GM21367 (cell line): Measurements from ENCODE around the gene CNIH4.
"Not testable (repeated sequence)": the region's sequence is repeated elsewhere in the genome, so short reads cannot be mapped to it uniquely, and the experiment has no call there.

ENCODE experiments used
- ATAC-seq: cut with Tn5 transposase; IDR thresholded peaks from one replicate; pipeline ENCODE4 v1.9.1; 2021; ENCODE audit not compliant: unreplicated experiment

The CNIH4 gene

DNA sequence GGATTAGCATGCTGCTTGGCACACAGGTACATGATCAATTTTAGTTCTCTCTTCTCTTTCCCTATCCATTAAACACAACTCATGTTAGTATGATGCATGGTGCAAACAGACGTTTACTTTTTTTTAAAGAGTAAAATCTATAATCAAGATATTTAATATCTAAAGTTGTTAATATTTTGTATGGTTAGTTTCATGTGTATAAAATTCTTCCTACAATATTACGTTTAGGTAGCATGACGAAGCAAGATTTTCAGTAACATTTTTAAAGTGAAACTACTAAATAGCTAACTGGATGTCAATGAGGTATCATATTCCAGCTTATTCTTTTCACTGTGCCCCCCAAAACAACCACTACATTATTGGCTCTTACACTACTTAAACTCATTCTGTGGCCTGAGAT lies 36.6 kb downstream of the CNIH4 start:
- ATAC-seq = no peak

DNA sequence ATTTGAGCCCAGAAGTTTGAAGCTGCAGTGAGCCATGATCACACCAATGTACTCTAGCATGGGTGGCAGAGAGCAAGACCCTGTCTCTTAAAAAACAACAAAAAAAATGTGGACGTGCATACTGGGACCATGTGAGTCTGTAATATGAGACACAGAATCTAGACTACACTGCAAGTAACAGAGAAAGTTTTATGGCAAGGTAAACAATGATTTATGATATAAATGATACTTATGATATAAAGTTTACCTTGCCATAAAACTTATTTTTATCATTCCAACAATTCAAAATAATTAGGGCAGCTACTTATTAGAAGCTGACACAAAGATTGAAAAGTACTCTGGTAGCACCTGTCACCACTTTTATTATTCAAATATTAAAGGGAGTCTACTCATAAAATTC lies 43.2 kb downstream of the CNIH4 start:
- no peak for ATAC-seq

DNA sequence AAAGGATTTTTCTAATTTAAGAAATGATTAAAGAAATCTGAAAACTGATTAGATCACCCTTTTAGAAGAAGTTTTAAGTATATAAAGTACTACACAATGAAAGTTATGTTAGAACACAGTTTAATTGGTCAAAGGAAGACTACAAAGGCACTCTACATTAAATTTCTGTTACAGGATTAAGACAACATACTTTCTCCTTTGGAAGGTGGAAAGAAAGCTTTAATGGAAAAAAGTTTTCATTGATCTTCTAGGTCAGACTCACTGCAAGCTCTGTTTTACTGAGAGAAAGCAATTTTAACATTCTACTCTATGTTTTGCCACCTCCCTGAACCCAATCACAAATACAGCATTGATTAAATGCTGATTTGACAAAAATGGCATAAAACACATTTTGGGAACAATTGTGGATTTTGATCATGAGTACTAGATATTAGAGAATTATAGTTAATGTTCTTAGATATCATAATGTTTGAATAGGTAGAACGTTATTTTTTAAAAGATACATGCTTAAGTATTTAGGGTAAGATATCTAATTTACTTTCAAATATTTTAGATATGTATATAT lies 45.9 kb downstream of the CNIH4 start:
- ATAC-seq = no peak

DNA sequence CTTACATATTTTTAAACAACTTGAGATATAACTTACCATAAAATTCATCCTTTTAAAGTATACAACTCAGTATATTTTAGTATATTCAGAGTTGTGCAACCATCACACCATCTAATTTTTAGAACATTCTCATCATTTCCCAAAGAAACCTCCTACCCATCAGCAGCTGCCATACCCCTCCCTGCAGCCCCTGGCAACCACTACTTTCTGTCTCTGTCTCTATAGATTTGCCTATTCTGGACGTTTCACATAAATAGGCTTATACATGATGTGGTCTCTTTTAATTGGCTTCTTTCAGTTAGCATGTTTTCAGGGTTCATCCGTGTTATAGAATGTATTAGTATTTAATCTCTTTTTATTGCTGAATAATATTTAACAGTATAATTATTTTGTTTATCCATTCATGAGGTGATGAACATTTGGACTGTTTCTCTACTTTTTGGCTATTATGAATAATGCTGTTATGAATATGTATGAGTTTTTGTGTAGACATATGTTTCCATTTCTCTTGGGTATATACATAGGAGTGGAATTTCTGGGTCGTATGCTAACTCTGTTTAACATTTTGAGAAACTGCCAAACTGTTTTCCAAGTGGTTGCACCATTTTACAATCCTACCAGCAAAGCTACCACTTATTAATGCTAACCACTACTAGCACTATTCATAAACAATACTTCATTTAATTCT lies 48.4 kb downstream of the CNIH4 start:
- ATAC-seq = no peak

DNA sequence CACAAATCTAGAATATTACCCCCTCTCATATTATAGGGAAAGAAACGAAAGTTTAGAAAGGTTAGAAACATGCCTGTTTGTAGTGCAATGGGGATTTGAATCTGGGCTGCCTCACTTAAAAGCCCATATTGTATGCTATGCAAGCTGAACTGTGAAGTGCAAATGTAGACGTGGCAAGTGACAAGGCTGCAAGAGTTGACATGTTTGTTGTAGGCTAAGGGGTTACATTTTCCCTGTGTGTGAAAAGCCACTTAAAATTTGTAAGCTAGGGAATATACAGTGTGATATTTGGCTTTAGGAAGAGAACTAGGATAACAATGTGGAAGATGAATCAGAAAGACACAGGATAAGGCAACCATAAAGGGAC lies 48.9 kb downstream of the CNIH4 start:
- no peak for ATAC-seq

DNA sequence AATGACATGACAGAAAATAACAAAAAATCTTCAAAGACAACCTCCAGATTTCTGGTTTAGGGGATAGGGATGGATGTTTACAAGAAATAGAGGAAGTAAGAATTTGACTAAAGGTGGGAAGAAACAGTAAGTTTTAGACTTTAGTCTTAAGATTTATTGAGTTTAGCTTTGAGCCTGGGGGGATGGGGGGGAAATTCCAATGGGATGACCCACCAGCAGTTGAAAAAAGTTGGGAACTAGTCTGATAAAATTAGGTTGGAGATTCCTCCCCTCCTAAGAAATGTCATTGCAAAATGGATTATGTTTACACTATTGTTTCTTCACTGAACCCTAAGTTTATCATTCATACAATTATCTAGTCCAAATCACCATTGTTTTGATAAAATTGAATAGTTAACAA lies 49.5 kb downstream of the CNIH4 start:
- ATAC-seq = no peak

DNA sequence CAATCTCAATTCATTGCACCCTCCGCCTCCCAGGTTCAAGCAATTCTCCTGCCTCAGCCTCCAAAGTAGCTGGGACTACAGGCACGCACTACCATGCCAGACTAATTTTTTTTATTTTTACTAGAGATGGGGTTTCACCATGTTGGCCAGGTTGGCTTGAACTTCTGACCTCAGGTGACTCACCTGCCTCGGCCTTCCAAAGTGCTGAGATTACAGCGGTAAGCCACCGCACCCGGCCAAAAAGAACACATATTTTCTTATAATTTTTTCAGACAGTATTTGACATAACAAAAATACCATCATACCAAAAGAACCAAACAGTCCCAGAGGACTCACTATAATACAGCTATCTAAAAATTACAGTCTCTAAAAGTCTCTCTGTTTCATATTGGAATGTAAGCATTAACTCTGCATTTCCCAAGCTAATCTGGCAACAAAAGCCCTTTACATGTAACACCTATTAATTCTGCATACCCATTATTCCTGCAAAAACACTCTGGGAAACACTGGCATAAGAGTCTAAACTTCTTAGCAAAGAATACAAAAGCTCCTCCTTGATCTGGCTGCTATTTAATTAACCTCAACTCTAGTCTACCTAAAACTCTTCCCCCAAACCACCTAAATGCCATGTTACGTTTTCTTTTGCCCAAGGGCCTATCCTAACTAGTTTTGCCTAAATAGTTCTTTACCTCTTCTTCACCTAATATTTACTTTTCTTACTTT lies 51.1 kb downstream of the CNIH4 start:
- no peak for ATAC-seq

DNA sequence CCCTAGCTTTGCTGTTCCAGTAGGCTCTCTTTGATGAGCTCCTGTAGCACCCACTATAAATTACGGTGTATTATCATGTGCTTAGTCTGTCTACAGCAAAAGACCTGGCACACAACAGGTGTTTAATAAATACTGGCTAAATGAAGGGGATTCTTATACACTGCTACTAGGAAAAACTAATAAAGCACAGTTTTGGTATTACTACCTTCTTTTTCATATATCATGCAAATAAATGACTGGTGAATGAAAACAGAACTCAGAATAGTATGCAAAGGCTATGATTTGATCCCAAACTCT lies 51.6 kb downstream of the CNIH4 start:
- ATAC-seq = no peak

DNA sequence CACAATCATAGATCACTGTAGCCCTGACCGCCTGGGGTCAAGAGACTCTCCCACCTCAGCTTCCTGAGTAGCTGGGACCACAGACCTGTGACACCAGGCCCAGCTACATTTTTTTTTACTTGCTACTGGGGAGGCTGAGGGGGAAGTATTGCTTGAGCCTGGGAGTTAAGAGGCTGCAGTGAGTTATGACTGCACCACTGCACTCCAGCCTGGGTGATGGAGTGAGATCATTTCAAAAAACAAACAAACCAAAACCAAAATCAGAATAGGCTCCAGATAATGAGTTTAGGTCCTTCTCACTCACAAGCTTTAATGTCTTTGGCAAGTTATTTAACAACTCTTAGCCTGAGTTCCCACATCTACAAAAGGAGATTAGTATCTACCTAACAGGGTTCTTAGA lies 55.1 kb downstream of the CNIH4 start:
- no peak for ATAC-seq

DNA sequence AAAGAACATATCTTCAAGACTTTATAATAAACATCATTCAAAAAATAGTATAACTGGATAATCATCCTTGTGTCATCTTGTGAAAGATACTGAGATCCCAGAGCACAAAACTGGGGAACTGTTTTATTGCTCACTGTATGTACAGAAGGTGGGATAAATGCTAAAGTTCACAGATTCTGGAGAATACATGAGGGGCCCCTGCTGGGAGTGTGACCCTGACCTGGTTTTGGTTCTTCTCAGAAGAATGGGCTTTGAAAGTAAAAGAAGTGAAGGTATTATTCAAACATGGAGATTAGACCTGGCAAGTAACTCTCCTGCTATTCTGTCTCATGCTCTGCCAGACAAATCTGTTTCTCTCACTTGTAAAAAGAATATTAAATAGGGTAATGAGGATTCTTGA lies 63.4 kb downstream of the CNIH4 start:
- ATAC-seq = no peak

DNA sequence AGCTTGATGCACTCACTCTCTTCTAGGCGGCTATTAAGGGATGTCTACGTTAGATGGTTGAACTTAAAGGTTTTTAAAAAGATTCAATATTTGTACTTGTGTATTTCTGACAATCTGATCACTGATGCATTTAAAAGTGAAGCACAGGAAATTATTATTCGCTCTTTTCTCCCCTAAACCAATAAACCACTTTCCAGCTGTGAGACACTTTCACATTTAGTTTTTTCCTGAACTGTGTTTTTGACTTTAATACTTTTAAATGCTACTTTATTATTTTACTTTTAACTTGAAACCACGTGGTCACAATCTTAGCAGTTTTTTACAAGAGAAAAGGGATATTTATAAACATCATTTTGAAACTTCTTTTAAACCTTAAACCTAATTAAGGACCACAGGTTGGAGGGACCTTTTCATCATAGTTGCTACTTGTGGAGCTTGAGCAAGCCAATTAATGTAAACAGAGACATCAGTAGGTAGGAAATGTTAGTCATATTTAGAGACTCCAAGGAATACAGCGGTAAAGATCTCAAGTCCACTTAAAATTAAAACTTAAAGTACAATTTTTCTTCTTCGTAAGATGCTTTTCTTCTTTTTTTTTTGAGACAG lies 68.7 kb downstream of the CNIH4 start:
- no peak for ATAC-seq

DNA sequence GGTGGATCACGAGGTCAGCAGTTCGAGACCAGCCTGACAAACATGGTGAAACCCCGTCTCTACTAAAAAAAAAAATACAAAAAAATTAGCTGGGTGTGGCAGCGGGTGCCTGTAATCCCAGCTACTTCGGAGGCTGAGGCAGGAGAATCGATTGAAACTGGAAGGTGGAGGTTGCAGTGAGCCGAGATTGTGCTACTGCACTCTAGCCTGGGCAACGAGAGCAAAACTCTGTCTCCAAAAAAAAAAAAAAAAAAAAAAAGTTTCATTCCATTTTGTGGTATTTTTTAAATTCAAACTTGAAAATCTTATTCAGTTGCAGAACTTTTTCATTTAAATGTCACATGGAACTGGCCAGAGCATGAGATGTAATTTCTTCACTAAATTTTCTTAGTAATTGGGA lies 70.2 kb downstream of the CNIH4 start:
- not testable (repeated sequence) for ATAC-seq

DNA sequence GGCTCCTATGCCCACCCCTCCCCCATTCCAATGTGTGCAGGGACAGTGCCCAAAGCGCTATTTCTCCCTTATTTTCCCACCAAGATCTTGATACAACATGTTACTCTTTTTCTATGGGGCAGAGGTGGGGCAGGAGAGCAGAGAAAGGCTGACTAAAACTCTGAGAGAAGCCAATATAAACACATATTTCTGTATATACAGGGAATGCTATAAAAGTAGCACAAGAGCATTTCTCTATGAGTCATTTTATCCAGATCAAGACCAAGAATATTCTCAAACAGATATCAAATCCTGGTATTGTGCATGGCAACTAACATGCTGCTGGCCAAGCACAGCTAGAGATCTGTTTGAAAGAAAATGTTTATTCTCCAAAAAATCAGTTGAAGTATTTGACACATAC lies 70.7 kb downstream of the CNIH4 start:
- no peak for ATAC-seq

DNA sequence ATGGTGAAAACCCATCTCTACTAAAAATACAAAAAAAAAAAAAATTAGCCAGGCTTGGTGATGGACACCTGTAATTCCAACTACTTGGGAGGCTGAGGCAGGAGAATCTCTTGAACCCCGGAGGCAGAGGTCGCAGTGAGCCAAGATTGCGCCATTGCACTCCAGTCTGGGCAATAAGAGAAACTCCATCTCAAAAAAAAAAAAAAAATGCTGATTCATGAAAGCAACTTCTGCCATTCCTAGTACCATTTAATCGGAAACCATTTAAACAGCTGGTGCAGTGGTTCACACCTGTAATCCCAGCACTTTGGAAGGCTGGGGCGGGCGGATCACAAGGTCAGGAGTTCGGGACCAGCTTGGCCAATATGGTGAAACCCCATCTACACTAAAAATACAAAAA lies 72.0 kb downstream of the CNIH4 start:
- not testable (repeated sequence) for ATAC-seq
